Neural progenitor cell (in vitro differentiated cells): ENCODE measurements around the gene ANKFY1. TPM values are rescaled to one million over a fixed set of nuclear protein-coding genes. Genes with fewer than 3 reads are reported as not detected.

Experiments
- DNase-seq: peaks from one replicate; pipeline ENCODE4 v3.0.0-alpha.2; 2016; ENCODE audit warnings: low spot score
- H2AFZ ChIP-seq: fragments of 200-600 bp; sonication (generic); replicated peaks from 2 replicates; pipeline ENCODE4 v1.6.1; 2016; ENCODE audit warnings: antibody characterized with exemption
- H3F3A ChIP-seq: fragments of 200-600 bp; sonication (generic); 2 replicates; pipeline ENCODE4 v1.6.1; 2016; ENCODE audit warnings: antibody characterized with exemption, low read depth
- H3K27ac ChIP-seq: fragments of 200-600 bp; sonication (generic); 2 replicates; pipeline ENCODE4 v1.5.1; 2016; ENCODE audit warnings: mild to moderate bottlenecking
- H3K27me3 ChIP-seq: fragments of 200-600 bp; sonication (generic); 2 replicates; pipeline ENCODE4 v1.6.1; 2016; ENCODE audit warnings: mild to moderate bottlenecking, moderate library complexity
- H3K36me3 ChIP-seq: fragments of 200-600 bp; sonication (generic); 2 replicates; pipeline ENCODE4 v1.5.1; 2016
- H3K4me1 ChIP-seq: fragments of 200-600 bp; sonication (generic); 2 replicates; pipeline ENCODE4 v1.6.1; 2016; ENCODE audit warnings: mixed run types
- H3K4me2 ChIP-seq: fragments of 200-600 bp; sonication (generic); 2 replicates; pipeline ENCODE4 v1.6.1; 2016
- H3K4me3 ChIP-seq: fragments of 200-600 bp; sonication (generic); 2 replicates; pipeline ENCODE4 v1.5.1; 2016
- H3K79me2 ChIP-seq: fragments of 200-600 bp; sonication (generic); 2 replicates; pipeline ENCODE4 v1.6.1; 2016; ENCODE audit warnings: low read depth
- H3K9ac ChIP-seq: fragments of 200-600 bp; sonication (generic); 2 replicates; pipeline ENCODE4 v1.6.1; 2016
- H3K9me3 ChIP-seq: fragments of 200-600 bp; sonication (generic); 2 replicates; pipeline ENCODE4 v1.5.1; 2016; ENCODE audit warnings: low read depth
- H4K20me1 ChIP-seq: fragments of 200-600 bp; sonication (generic); 2 replicates; pipeline ENCODE4 v1.6.1; 2016; ENCODE audit warnings: low read depth
- H3K27ac Mint-ChIP-seq: 3 replicates; pipeline ENCODE4 v1.8.0; 2021; ENCODE audit warnings: mixed read lengths
- H3K27me3 Mint-ChIP-seq: 2 replicates; pipeline ENCODE4 v1.8.0; 2022; ENCODE audit warnings: low read depth, mild to moderate bottlenecking, inconsistent platforms, moderate library complexity, mixed read lengths; ENCODE audit not compliant: insufficient read depth
- H3K36me3 Mint-ChIP-seq: 3 replicates; pipeline ENCODE4 v1.8.0; 2021; ENCODE audit warnings: mixed read lengths
- H3K4me1 Mint-ChIP-seq: 3 replicates; pipeline ENCODE4 v1.8.0; 2021; ENCODE audit warnings: mixed read lengths
- H3K4me3 Mint-ChIP-seq: 3 replicates; pipeline ENCODE4 v1.8.0; 2021; ENCODE audit warnings: mild to moderate bottlenecking, moderate library complexity, mixed read lengths
- H3K9me3 Mint-ChIP-seq: 3 replicates; pipeline ENCODE4 v1.8.0; 2020; ENCODE audit warnings: mixed read lengths
- CTCF ChIP-seq: fragments of 200-600 bp; sonication (generic); IDR thresholded peaks from 2 replicates; pipeline ENCODE4 v1.5.1; 2017; ENCODE audit warnings: antibody characterized with exemption, mild to moderate bottlenecking
- EZH2 ChIP-seq: fragments of 200-600 bp; sonication (generic); IDR thresholded peaks from 2 replicates; pipeline ENCODE4 v1.6.1; 2017; ENCODE audit warnings: antibody characterized with exemption, mild to moderate bottlenecking, moderate library complexity
- EZH2phosphoT487 ChIP-seq: fragments of 200-600 bp; sonication (generic); IDR thresholded peaks from 2 replicates; pipeline ENCODE4 v1.6.1; 2017; ENCODE audit warnings: antibody characterized with exemption
- total RNA-seq: library from RNA; depleted of rRNA; stranded (reverse); fragments of >200 nt; gene quantifications from 2 replicates; pipeline ENCODE4 v1.2.3, GENCODE V29; 2015; ENCODE audit warnings: low replicate concordance

ANKFY1 gene
- total RNA-seq, 1 donor from 2014 or later, result 39.8 TPM

GRCh38 chr17:4208238-4208637 is 55.5 kb downstream of the ANKFY1 start:
- H3K4me3 Mint-ChIP-seq, result no peak overlapping the region
- no peak overlapping the region for H3K27ac Mint-ChIP-seq
- H3K9ac ChIP-seq, result no peak overlapping the region
- no peak overlapping the region for H2AFZ ChIP-seq
- no peaks in the 10 kb centered on the region for H3F3A ChIP-seq
- peaks cover 24% of the 10 kb centered on the region for H3K36me3 Mint-ChIP-seq
- H3K4me2 ChIP-seq, result no peak overlapping the region
- no peak overlapping the region for H3K4me3 ChIP-seq
- no peaks in the 10 kb centered on the region for H4K20me1 ChIP-seq
- H3K4me1 Mint-ChIP-seq, result no peaks in the 10 kb centered on the region
- peaks cover 23% of the 10 kb centered on the region for H3K79me2 ChIP-seq
- no peaks in the 10 kb centered on the region for H3K9me3 ChIP-seq
- H3K4me1 ChIP-seq, result no peaks in the 10 kb centered on the region
- TF ChIP-seq CTCF (no peak), EZH2phosphoT487 (no peak), EZH2 (no peak)
- H3K27me3 ChIP-seq, result no peaks in the 10 kb centered on the region
- no peaks in the 10 kb centered on the region for H3K9me3 Mint-ChIP-seq
- no peak for DNase-seq
- H3K27ac ChIP-seq, result no peak overlapping the region
- no peaks in the 10 kb centered on the region for H3K27me3 Mint-ChIP-seq
- peaks cover 7% of the 10 kb centered on the region for H3K36me3 ChIP-seq

- H3K36me3 Mint-ChIP-seq, result peaks cover 24% of the 10 kb centered on the region
- DNase-seq, result no peak
- no peak overlapping the region for H3K27ac Mint-ChIP-seq
- no peak overlapping the region for H3K9ac ChIP-seq
- H3K4me1 ChIP-seq, result no peaks in the 10 kb centered on the region
- no peaks in the 10 kb centered on the region for H4K20me1 ChIP-seq
- H3K79me2 ChIP-seq, result peaks cover 12% of the 10 kb centered on the region
- H3K4me3 Mint-ChIP-seq, result no peak overlapping the region
- no peaks in the 10 kb centered on the region for H3K9me3 Mint-ChIP-seq
- no peaks in the 10 kb centered on the region for H3F3A ChIP-seq
- peaks cover 7% of the 10 kb centered on the region for H3K36me3 ChIP-seq
- H2AFZ ChIP-seq, result no peak overlapping the region
- H3K27me3 ChIP-seq, result no peaks in the 10 kb centered on the region
- no peaks in the 10 kb centered on the region for H3K9me3 ChIP-seq
- no peaks in the 10 kb centered on the region for H3K4me1 Mint-ChIP-seq
- H3K4me3 ChIP-seq, result no peak overlapping the region
- no peak overlapping the region for H3K4me2 ChIP-seq
- no peaks in the 10 kb centered on the region for H3K27me3 Mint-ChIP-seq
- TF ChIP-seq CTCF, result no peak
- no peak for TF ChIP-seq EZH2phosphoT487
- TF ChIP-seq EZH2, result no peak
- H3K27ac ChIP-seq, result no peak overlapping the region
Observed at GRCh38 chr17:4206962-4207361, 56.8 kb downstream of the ANKFY1 start.

- Mint-ChIP-seq H3K27me3 (no peaks in the 10 kb centered on the region), H3K4me1 (no peaks in the 10 kb centered on the region), H3K4me3 (no peak overlapping the region), H3K36me3 (peaks cover 24% of the 10 kb centered on the region), H3K9me3 (no peaks in the 10 kb centered on the region), H3K27ac (no peak overlapping the region)
- H3K79me2 ChIP-seq, result peaks cover 3% of the 10 kb centered on the region
- peaks cover 7% of the 10 kb centered on the region for H3K36me3 ChIP-seq
- H3K9me3 ChIP-seq, result no peaks in the 10 kb centered on the region
- H3K4me3 ChIP-seq, result no peak overlapping the region
- H3K9ac ChIP-seq, result no peak overlapping the region
- H3F3A ChIP-seq, result peaks cover 3% of the 10 kb centered on the region
- no peak overlapping the region for H3K27ac ChIP-seq
- H3K4me2 ChIP-seq, result no peak overlapping the region
- DNase-seq, result no peak
- no peak overlapping the region for H2AFZ ChIP-seq
- no peaks in the 10 kb centered on the region for H4K20me1 ChIP-seq
- H3K4me1 ChIP-seq, result no peaks in the 10 kb centered on the region
- TF ChIP-seq EZH2phosphoT487 (no peak), EZH2 (no peak), CTCF (no peak)
- no peaks in the 10 kb centered on the region for H3K27me3 ChIP-seq
Observed at GRCh38 chr17:4205917-4206316, 57.9 kb downstream of the ANKFY1 start.
